ENCODE results near the gene NUDT2.
"Not testable (repeated sequence)": the region's sequence is repeated elsewhere in the genome, so short reads cannot be mapped to it uniquely, and the experiment has no call there.

The NUDT2 gene

GRCh38 chr9:34328987-34329832 is at the start of gene NUDT2, which contains the start of gene KIF24:
Gene NUDT2, plus strand, starts transcription at chr9:34329569. Its CDS starts 9,471 bp downstream, at chr9:34339040.
Gene KIF24, minus strand, starts transcription at chr9:34329268. Its CDS starts 17,922 bp downstream, at chr9:34311346.
- DNase-seq: peak; percentile 96 to 100

DNA sequence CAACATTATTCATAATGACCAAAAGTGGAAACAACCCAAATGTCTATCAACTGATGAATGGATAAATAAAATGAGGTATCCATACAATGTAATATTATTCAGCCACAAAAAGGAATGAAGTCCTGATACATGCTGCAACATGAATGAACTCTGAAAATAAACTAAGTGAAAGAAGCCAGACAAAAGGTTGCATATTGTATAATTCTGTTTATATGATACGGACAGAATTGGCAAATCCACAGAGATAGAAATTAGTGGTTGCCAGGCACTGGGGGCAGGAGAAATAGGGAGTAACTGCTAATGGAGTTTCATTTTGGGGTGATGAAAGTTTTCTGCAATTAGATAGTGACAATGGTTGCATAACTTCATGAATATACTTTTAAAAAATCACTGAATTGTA is 47.3 kb upstream of the NUDT2 start:
- no peak for DNase-seq

GRCh38 chr9:34289159-34289558 is 40.2 kb upstream of the NUDT2 start:
- no peak for DNase-seq

GRCh38 chr9:34291023-34291422 is 38.3 kb upstream of the NUDT2 start:
- peak in 1 of 2 donors; percentile 8 for DNase-seq

DNA sequence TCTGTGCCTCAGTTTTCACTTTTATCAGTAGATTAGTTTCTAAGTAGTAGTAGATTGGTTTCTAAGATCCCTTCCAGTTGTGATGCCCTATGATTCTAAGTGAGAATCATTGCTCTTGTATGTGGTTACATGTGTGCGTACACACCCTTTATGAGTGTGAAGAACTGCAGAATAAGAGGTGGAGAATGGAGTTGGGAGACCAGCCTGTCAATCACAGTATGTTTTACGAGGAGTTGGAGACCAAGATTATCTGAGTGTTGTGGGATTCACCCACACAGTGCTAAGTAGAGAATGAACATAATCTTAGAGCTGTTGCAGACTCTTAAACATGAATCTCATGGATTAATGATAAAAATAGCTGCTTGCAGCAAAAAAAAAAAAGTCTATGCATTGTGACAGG is 37.9 kb upstream of the NUDT2 start:
- no peak for DNase-seq

- DNase-seq: no peak
Observed at GRCh38 chr9:34292552-34292951, 36.8 kb upstream of the NUDT2 start.

DNA sequence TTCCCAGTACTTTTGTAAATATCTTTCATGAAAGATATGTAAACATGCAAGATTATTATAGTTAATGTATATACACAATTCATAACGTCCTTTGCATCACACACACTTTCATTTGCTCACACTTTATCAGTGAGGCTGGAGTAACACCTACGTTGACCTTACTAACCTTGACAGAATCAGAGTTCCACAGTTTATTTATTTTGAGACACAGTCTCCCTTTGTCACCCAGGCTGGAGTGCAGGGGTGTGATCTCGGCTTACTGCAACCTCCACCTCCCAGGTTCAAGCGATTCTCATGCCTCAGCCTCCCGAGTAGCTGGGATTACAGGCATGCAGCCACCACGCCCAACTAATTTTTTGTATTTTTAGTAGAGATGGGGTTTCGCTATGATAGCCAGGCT is 28.3 kb upstream of the NUDT2 start:
- DNase-seq: not testable (repeated sequence)

GRCh38 chr9:34308316-34308715 is 21.1 kb upstream of the NUDT2 start:
- DNase-seq: not testable (repeated sequence)

GRCh38 chr9:34310215-34310614 is 19.2 kb upstream of the NUDT2 start:
- DNase-seq: no peak

- no peak for DNase-seq
Observed at GRCh38 chr9:34311499-34312185, 17.7 kb upstream of the NUDT2 start.

DNA sequence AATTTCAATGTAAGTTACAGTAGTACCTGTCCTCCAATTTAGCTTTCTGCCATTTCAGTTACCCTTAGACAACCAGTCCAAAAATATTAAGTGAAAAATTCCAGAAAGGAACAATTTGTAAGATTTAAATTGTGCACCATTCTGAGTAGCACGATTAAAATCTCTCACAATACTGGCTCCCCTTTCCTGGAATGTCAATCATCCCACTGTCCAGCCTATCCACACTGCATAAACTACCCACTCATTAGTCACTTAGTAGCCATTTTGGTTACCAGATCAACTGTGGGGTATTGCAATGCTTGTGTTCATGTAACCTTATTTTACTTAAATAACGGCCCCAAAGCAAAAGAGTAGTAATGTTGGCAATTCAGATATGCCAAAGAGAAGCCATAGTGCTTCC is 11.9 kb upstream of the NUDT2 start:
- DNase-seq: no peak

DNA sequence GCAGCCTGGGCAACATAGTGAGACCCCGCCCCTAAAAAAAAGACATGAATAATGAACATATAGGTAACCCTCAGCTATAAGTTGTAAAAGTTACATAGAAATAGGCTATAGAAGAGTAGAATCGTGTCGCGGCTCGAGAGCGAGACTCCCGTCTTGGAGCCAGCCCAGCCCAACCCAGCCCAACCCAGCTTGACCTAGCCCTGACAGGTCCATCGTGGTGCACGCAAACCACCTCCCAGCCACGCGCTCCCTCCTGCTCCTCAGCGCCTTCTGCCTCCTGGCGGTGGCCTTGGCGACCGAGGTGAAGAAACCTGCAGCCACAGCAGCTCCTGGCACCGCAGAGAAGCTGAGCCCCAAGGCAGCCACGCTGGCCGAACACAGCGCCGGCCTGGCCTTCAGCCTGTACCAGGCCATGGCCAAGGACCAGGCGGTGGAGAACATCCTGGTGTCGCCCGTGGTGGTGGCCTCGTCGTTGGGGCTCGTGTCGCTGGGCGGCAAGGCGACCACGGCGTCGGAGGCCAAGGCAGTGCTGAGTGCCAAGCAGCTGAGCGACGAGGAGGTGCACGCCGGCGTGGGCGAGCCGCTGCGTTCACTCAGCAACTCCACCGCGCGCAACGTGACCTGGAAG is 11.1 kb upstream of the NUDT2 start:
- no peak for DNase-seq

DNA sequence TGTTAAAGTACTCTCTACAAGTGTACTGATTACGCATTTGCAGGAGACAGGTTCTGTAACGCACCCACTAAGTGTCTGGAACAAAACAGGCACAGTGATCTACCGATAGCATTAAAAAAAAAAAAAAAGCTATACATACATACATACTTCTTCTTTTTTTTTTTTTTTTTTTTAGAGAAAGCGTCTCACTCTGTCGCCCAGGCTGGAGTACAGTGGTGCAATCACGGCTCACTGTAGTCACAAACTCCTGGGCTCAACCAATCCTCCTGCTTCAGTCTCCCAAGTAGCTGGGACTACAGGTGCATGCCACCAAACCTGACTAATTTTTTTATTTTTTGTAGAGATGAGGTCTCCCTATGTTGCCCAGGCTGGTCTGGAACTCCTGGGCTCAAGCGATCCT is 7.9 kb upstream of the NUDT2 start:
- DNase-seq: no peak

DNA sequence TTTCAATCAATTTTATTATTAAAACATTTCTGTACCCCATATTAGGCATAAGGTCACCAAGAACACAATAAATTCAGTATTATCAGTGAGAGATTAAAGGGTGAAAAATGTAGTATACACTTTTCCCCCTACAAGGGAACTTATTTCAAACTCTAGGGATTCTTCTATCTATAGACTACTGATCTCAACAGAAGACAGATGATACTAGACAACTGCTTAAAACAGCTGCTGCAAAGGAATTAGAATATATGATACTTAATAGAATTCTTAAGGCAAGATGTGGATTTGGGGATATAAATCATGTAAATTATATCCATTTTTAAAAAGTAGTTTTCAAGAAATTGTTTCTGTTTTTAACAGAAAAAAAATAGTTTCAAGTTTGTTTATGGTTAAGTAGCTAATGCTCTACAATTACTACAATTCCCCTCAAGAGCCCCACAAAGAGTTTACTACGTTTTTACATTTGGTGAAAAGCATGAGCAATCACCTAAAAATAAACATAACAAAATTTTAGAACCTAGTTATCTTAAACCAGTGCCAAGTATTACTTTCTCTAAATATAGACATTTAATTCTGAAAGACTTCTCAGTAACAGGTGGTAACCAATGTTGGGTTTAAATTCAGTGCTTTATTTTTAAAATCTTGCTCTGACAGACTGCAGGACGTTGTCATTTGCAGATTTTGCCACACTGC is 6.3 kb upstream of the NUDT2 start:
- DNase-seq: no peak

- no peak for DNase-seq
Observed at GRCh38 chr9:34326690-34327089, 2.7 kb upstream of the NUDT2 start.

DNA sequence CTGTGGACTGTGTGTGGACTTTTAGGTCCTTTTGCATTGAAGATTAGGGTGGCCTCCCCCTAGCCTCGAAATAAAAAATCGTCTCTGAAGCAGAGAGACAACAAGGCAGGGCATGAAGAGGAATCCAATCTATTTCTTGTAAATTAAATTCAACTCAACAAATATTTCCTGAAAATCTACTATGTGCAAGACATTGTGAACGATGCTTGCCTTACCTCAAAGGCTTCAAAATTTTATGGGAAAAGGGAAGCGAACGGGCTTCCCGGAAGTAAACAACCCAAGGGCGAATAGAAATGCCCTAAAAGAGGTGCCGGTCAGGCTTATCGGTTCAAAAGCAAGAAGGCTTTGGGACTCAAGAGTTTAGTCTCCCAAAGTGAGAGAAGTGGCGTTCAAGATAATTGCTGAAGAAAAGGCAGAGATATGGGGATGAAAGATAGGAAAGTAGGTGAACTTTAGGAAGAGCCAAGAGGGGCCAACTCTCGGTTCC is 826 bp upstream of the NUDT2 start:
- no peak for DNase-seq

DNA sequence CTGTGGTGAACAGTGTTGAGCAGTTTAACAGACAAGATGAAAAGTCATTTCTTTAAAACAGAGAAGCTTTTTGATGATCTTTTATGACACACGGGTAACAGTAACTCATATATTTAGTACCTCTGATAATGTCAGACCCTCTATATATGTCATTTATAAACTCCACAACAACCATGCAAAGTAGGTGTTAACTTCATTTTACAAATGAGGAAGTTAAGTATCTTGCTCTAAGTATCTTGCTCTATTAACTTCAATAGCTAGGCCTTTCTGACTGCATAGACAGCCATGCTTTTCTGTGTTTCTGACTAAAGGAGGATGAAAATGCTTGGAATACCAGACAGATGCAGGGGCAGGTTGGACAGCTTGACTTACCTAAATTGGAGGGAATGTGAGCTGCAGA is 1.8 kb downstream of the NUDT2 start:
- DNase-seq: no peak

- DNase-seq: peak; percentile 12 to 91
Observed at GRCh38 chr9:34332076-34332964, 3.0 kb downstream of the NUDT2 start.

GRCh38 chr9:34333836-34334235 is 4.5 kb downstream of the NUDT2 start:
- no peak for DNase-seq

- peak; percentile 77 to 98 for DNase-seq
Observed at GRCh38 chr9:34334337-34334824, 5.0 kb downstream of the NUDT2 start.

GRCh38 chr9:34334916-34335315 is 5.5 kb downstream of the NUDT2 start:
- no peak for DNase-seq

DNA sequence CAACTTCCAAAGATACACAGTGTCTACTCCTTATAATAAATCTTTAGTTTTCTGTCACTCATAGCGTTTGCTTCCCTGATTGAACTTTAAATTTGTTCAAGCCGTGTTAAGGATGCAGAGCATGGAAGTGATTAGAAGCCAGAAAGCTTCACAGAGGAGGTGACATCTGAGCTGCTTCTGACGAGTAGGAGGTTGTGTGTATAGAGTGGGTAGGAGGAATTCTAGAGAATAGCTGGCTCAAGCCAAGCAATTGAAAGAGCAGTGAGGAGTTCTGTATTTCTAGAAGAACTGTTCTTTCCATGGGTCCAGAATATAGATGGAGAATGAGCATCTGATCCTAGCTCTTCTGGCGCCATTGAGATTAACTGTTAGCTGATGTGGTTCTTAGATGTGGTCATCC is 6.0 kb downstream of the NUDT2 start:
- no peak for DNase-seq

All from hippocampal formation (tissue), 2 donors.